Measurements from ENCODE around the gene KCND1.

The KCND1 gene

DNA sequence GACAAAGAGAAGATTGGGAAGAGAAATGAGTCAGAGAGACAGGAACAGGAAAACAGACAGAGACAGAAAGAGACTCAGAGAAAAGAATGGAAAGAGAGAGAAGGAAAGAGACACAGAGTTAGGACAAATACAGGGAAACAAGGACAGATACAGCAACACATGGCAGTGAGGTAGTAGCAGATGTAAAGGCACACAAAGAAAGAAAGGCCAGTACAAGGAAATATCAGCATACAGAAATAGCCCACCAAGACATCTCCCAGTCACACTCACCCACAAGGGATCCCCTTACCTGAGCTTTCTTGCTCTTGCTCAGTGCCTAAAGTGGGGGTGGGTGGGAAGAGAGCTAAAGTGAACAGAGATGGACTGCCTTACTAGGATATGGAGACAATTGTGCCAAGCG lies 26.2 kb upstream of the KCND1 start:
- no peaks in the 10 kb centered on the region for H3K9me2 ChIP-seq (replicated peaks; ENCODE audit: insufficient read depth, low read length)
- H3K27me3 ChIP-seq (replicated peaks; ENCODE audit: insufficient read depth, low read length): no peaks in the 10 kb centered on the region
- TF ChIP-seq, protein P1, sequence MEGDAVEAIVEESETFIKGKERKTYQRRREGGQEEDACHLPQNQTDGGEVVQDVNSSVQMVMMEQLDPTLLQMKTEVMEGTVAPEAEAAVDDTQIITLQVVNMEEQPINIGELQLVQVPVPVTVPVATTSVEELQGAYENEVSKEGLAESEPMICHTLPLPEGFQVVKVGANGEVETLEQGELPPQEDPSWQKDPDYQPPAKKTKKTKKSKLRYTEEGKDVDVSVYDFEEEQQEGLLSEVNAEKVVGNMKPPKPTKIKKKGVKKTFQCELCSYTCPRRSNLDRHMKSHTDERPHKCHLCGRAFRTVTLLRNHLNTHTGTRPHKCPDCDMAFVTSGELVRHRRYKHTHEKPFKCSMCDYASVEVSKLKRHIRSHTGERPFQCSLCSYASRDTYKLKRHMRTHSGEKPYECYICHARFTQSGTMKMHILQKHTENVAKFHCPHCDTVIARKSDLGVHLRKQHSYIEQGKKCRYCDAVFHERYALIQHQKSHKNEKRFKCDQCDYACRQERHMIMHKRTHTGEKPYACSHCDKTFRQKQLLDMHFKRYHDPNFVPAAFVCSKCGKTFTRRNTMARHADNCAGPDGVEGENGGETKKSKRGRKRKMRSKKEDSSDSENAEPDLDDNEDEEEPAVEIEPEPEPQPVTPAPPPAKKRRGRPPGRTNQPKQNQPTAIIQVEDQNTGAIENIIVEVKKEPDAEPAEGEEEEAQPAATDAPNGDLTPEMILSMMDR (IDR thresholded peaks at IDR 0.05; ENCODE audit: low read length): no peak
- TF ChIP-seq EZH2phosphoT487 (IDR thresholded peaks at IDR 0.05; ENCODE audit: low read length) (no peak), EZH2 (optimal IDR thresholded peaks at IDR 0.05; ENCODE audit: low read depth, low read length) (no peak)
- no peak overlapping the region for H3K9ac ChIP-seq (ENCODE audit: low read length)
- no peak overlapping the region for H2AFZ ChIP-seq (ENCODE audit: low read length)
- H3K4me2 ChIP-seq (ENCODE audit: low read depth, low read length): no peak overlapping the region
- H3K9me3 ChIP-seq (replicated peaks; ENCODE audit: insufficient read depth, low read length): no peaks in the 10 kb centered on the region
- no peaks in the 10 kb centered on the region for H4K20me1 ChIP-seq (ENCODE audit: insufficient read depth, low read length)
- no peaks in the 10 kb centered on the region for H3F3A ChIP-seq (ENCODE audit: insufficient read depth, low read length)
- H3K79me2 ChIP-seq (ENCODE audit: low read length): peaks cover 16% of the 10 kb centered on the region
- H3K36me3 ChIP-seq (replicated peaks; ENCODE audit: insufficient read depth, low read length): no peaks in the 10 kb centered on the region
- no peak for DNase-seq
- H3K4me1 ChIP-seq (ENCODE audit: low read length): no peaks in the 10 kb centered on the region
- no peak overlapping the region for H3K27ac ChIP-seq (ENCODE audit: low read length)
- H3K4me3 ChIP-seq (ENCODE audit: low read length): no peak overlapping the region

DNA sequence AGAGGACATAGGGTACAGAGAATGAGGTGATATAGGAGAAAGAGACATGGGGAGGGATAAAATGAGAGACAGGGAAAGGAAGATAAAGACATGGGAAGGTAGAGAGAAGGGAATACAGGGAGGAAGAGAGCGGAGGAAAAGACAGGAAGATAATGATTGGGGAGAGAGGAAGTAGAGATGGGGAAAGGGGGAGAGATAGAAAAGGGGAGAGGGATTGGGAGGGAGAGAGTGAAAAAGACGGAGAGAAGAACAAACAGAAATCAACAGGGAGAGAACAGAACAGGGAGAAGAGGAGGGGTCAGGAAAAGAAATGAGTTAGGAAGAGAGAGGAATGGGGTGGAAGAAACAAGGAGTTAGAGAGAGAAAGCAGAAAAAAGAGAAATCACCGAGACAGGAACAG lies 25.8 kb upstream of the KCND1 start:
- Histone ChIP-seq H3K27me3 (replicated peaks; ENCODE audit: insufficient read depth, low read length) (no peaks in the 10 kb centered on the region), H2AFZ (ENCODE audit: low read length) (no peak overlapping the region), H3K9me3 (replicated peaks; ENCODE audit: insufficient read depth, low read length) (no peaks in the 10 kb centered on the region), H3K79me2 (ENCODE audit: low read length) (peaks cover 16% of the 10 kb centered on the region), H3K4me2 (ENCODE audit: low read depth, low read length) (no peak overlapping the region), H3K27ac (ENCODE audit: low read length) (no peak overlapping the region), H3K36me3 (replicated peaks; ENCODE audit: insufficient read depth, low read length) (no peaks in the 10 kb centered on the region), H3K9ac (ENCODE audit: low read length) (no peak overlapping the region), H3F3A (ENCODE audit: insufficient read depth, low read length) (no peaks in the 10 kb centered on the region), H4K20me1 (ENCODE audit: insufficient read depth, low read length) (no peaks in the 10 kb centered on the region), H3K4me3 (ENCODE audit: low read length) (no peak overlapping the region), H3K4me1 (ENCODE audit: low read length) (no peaks in the 10 kb centered on the region), H3K9me2 (replicated peaks; ENCODE audit: insufficient read depth, low read length) (no peaks in the 10 kb centered on the region)
- TF ChIP-seq EZH2 (optimal IDR thresholded peaks at IDR 0.05; ENCODE audit: low read depth, low read length) (no peak), EZH2phosphoT487 (IDR thresholded peaks at IDR 0.05; ENCODE audit: low read length) (no peak)
- TF ChIP-seq, protein P1 (IDR thresholded peaks at IDR 0.05; ENCODE audit: low read length): no peak
- DNase-seq: no peak

DNA sequence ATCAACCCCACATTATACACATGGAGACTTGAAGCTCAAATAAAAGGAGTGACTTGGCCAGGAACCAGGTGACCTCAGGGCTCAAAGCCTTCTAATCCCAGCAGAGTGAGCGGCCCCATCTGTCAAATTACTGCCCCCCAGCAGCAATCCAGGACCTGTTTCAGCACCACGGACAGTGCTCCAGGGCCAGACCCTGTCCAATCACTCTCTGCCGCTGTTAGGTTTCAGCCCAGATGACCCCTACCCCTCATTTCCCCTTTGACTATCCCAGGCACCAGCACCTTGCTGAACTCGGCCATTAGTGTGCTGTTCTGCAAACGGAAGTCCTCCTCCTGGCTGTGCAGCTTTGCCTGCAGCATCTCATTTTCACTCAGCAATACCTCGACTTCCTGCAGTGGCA lies 25.3 kb upstream of the KCND1 start:
- H3K9me3 ChIP-seq (replicated peaks; ENCODE audit: insufficient read depth, low read length): no peaks in the 10 kb centered on the region
- no peaks in the 10 kb centered on the region for H3K4me1 ChIP-seq (ENCODE audit: low read length)
- H3K9me2 ChIP-seq (replicated peaks; ENCODE audit: insufficient read depth, low read length): no peaks in the 10 kb centered on the region
- no peak overlapping the region for H3K27ac ChIP-seq (ENCODE audit: low read length)
- H3K36me3 ChIP-seq (replicated peaks; ENCODE audit: insufficient read depth, low read length): no peaks in the 10 kb centered on the region
- H2AFZ ChIP-seq (ENCODE audit: low read length): no peak overlapping the region
- no peaks in the 10 kb centered on the region for H3K27me3 ChIP-seq (replicated peaks; ENCODE audit: insufficient read depth, low read length)
- no peaks in the 10 kb centered on the region for H3F3A ChIP-seq (ENCODE audit: insufficient read depth, low read length)
- H3K4me3 ChIP-seq (ENCODE audit: low read length): no peak overlapping the region
- H3K79me2 ChIP-seq (ENCODE audit: low read length): peaks cover 15% of the 10 kb centered on the region
- DNase-seq: no peak
- H4K20me1 ChIP-seq (ENCODE audit: insufficient read depth, low read length): no peaks in the 10 kb centered on the region
- TF ChIP-seq, protein P1 (IDR thresholded peaks at IDR 0.05; ENCODE audit: low read length): no peak
- TF ChIP-seq EZH2 (optimal IDR thresholded peaks at IDR 0.05; ENCODE audit: low read depth, low read length) (no peak), EZH2phosphoT487 (IDR thresholded peaks at IDR 0.05; ENCODE audit: low read length) (no peak)
- no peak overlapping the region for H3K9ac ChIP-seq (ENCODE audit: low read length)
- no peak overlapping the region for H3K4me2 ChIP-seq (ENCODE audit: low read depth, low read length)

Measured in MM.1S (cell line).